ENCODE measurements around the gene PDGFC. TPM values are rescaled to one million over a fixed set of nuclear protein-coding genes. Genes with fewer than 3 reads are reported as not detected.

The PDGFC gene
- total RNA-seq, 1 donor from 2014 or later, result 31.3 TPM

- ATAC-seq (no peak), DNase-seq (no peak)
- Histone ChIP-seq H3K4me1 (peaks cover 6% of the 10 kb centered on the region), H3K4me3 (no peak overlapping the region), H3K27me3 (no peaks in the 10 kb centered on the region), H3K27ac (no peak overlapping the region), H3K36me3 (no peaks in the 10 kb centered on the region), H3K9me3 (no peaks in the 10 kb centered on the region)
- intact Hi-C loops (cut with DNase I), result no loop called here
- no peak for TF ChIP-seq CTCF (IDR thresholded peaks at IDR 0.05)
Measured at GRCh38 chr4:156799121-156799589, 172.4 kb downstream of the PDGFC start.

GRCh38 chr4:156798438-156798837, 173.2 kb downstream of the PDGFC start:
- Histone ChIP-seq H3K27me3 (no peaks in the 10 kb centered on the region), H3K36me3 (no peaks in the 10 kb centered on the region), H3K27ac (no peak overlapping the region), H3K9me3 (no peaks in the 10 kb centered on the region), H3K4me3 (no peak overlapping the region), H3K4me1 (peaks cover 6% of the 10 kb centered on the region)
- no peak for TF ChIP-seq CTCF (IDR thresholded peaks at IDR 0.05)
- ATAC-seq (no peak), DNase-seq (no peak)
- intact Hi-C loops (cut with DNase I), result no loop called here

- no peak overlapping the region for H3K27ac ChIP-seq
- H3K36me3 ChIP-seq, result no peaks in the 10 kb centered on the region
- no peaks in the 10 kb centered on the region for H3K27me3 ChIP-seq
- ATAC-seq (no peak), DNase-seq (no peak)
- intact Hi-C loops (cut with DNase I), result no loop called here
- no peak overlapping the region for H3K4me3 ChIP-seq
- no peaks in the 10 kb centered on the region for H3K9me3 ChIP-seq
- H3K4me1 ChIP-seq, result peaks cover 6% of the 10 kb centered on the region
- no peak for TF ChIP-seq CTCF (IDR thresholded peaks at IDR 0.05)
Measured at GRCh38 chr4:156797206-156797605, 174.4 kb downstream of the PDGFC start.

DNA sequence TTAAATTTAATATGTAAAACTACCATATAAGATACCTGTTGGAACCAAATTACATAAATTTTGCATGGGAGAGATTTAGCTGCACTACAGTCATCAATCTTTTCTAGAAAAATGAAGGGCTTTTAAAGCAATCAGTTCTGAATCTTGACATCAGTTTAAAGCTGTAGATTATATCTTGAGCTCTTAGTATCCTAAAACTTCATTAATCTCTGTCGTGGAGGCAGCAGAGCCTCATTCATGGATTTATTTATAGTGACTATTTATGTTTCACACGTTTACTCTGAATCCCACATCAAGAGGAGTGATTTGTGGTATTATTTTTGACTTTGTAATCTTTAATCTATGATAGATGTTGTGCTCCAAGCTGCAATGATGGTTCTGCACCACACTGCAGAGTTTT, 175.9 kb downstream of the PDGFC start:
- Histone ChIP-seq H3K27me3 (no peaks in the 10 kb centered on the region), H3K4me3 (no peak overlapping the region), H3K27ac (no peak overlapping the region), H3K36me3 (no peaks in the 10 kb centered on the region), H3K4me1 (peaks cover 6% of the 10 kb centered on the region), H3K9me3 (no peaks in the 10 kb centered on the region)
- intact Hi-C loops (cut with DNase I), result no loop called here
- no peak for TF ChIP-seq CTCF (IDR thresholded peaks at IDR 0.05)
- ATAC-seq, result no peak
- DNase-seq, result no peak

DNA sequence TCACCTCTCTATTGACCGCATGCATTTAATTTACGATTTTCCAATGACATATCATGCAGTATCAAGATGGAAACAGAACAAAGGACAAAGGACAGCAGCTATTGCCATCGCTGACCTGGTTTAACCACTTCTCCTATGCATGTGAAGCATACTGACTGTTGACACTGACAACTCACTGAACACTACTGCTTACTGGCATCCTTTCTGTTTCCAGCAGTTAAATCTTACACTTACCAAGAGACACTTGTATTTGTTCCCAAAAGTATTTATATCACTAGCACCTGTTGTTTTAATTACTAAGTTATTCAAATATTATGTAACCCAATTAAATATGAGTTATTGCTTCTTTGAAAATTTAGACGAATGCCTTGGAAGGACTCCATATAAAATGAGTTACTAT, 176.7 kb downstream of the PDGFC start:
- Histone ChIP-seq H3K9me3 (no peaks in the 10 kb centered on the region), H3K27me3 (no peaks in the 10 kb centered on the region), H3K36me3 (no peaks in the 10 kb centered on the region), H3K27ac (no peak overlapping the region), H3K4me1 (peaks cover 6% of the 10 kb centered on the region), H3K4me3 (no peak overlapping the region)
- intact Hi-C loops (cut with DNase I), result no loop called here
- DNase-seq, result no peak
- no peak for ATAC-seq
- TF ChIP-seq CTCF (IDR thresholded peaks at IDR 0.05), result no peak

DNA sequence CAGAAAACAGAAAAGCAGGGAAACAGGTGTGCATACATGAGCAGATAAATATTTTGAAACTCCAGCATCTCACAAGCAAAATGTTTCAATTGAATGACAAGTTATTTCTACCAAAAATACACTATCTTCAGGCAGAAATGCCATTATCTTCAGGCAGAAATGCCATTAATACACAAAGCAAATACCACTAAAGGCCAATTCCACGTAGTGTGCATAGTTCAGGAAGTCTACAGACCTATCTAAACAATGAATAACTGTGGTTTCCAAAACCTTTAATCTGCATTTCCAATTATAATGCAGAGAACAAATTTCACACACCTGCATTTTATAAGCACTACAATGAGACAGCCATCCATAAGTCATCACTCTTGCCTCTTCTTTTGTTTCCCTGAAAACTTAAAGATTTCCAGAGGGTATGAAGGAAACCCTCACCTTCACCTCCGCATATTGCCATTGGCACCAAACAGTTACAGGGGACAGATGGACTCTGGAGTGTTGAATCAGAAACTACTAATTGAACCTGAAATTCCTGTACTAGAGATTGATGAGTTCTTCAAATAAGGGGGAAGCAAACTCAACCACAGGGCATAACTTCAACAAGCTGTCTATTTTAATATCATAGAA, 179.0 kb downstream of the PDGFC start:
- no peak overlapping the region for H3K4me3 ChIP-seq
- no peak overlapping the region for H3K27ac ChIP-seq
- no peak for DNase-seq
- no peaks in the 10 kb centered on the region for H3K4me1 ChIP-seq
- H3K36me3 ChIP-seq, result no peaks in the 10 kb centered on the region
- ATAC-seq, result no peak
- TF ChIP-seq CTCF (IDR thresholded peaks at IDR 0.05), result no peak
- no peaks in the 10 kb centered on the region for H3K9me3 ChIP-seq
- H3K27me3 ChIP-seq, result no peaks in the 10 kb centered on the region
- intact Hi-C loops (cut with DNase I), result no loop called here
